HepG2 (cell line): ENCODE measurements around the gene ATP11A. TPM values are rescaled to one million over a fixed set of nuclear protein-coding genes. Genes with fewer than 3 reads are reported as not detected.

Experiments
- CBX2 ChIP-seq, 2 experiments: fragments of 200-600 bp in 1 of 2; sonication (generic); formaldehyde crosslinking in 1 of 2; IDR thresholded peaks; 2 replicates each; pipeline versions ENCODE4 v1.7.0 to v1.8.1; 2018 to 2022; ENCODE audit warnings: low read depth in 2 of 2, low read length in 1 of 2, mild to moderate bottlenecking in 1 of 2, missing genetic modification reagents in 1 of 2
- CEBPB ChIP-seq: IDR thresholded peaks from 2 replicates; pipeline ENCODE4 v1.6.1; 2011; ENCODE audit warnings: low read depth, low read length, improper control_type of control experiment, borderline replicate concordance
- FOSL2 ChIP-seq: sonication (generic); formaldehyde crosslinking; IDR thresholded peaks from 2 replicates; pipeline ENCODE4 v1.4.0; 2020; ENCODE audit warnings: missing genetic modification reagents
- GLI4 ChIP-seq: sonication (generic); formaldehyde crosslinking; IDR thresholded peaks from 2 replicates; pipeline ENCODE4 v1.5.1; 2020; ENCODE audit warnings: missing genetic modification reagents, mild to moderate bottlenecking, moderate library complexity, borderline replicate concordance
- HDAC2 ChIP-seq: sonication (generic); formaldehyde crosslinking; IDR thresholded peaks from 2 replicates; pipeline ENCODE4 v1.4.0; 2020; ENCODE audit warnings: missing genetic modification reagents
- IKZF1 ChIP-seq: fragments of 450-650 bp; IDR thresholded peaks from 2 replicates; pipeline ENCODE4 v1.7.1; 2016
- PHB2 ChIP-seq: fragments of 450-650 bp; IDR thresholded peaks from 2 replicates; pipeline ENCODE4 v1.6.1; 2018; ENCODE audit not compliant: partially characterized antibody
- PLRG1 ChIP-seq: fragments of 450-650 bp; conservative IDR thresholded peaks from 2 replicates; pipeline ENCODE4 v1.6.1; 2016
- RBM22 ChIP-seq: fragments of 200-400 bp; formaldehyde crosslinking; optimal IDR thresholded peaks from 2 replicates; pipeline ENCODE3; 2017; ENCODE audit warnings: mild to moderate bottlenecking, low read length, moderate library complexity
- RFX1 ChIP-seq: fragments of 450-650 bp; IDR thresholded peaks from 2 replicates; pipeline ENCODE4 v1.6.1; 2017
- RXRB ChIP-seq: IDR thresholded peaks from 2 replicates; pipeline ENCODE4 v1.6.1; 2016; ENCODE audit warnings: borderline replicate concordance, missing genetic modification reagents, missing compliant biosample characterization
- TBX3 ChIP-seq: fragments of 450-650 bp; IDR thresholded peaks from 2 replicates; pipeline ENCODE4 v1.6.1; 2017; ENCODE audit warnings: antibody characterized with exemption, mild to moderate bottlenecking, inconsistent platforms, borderline replicate concordance
- ZBTB38 ChIP-seq: sonication (generic); formaldehyde crosslinking; IDR thresholded peaks from 2 replicates; pipeline ENCODE4 v1.5.1; 2020; ENCODE audit warnings: mild to moderate bottlenecking, missing genetic modification reagents
- ZBTB7A ChIP-seq: sonication (generic); formaldehyde crosslinking; IDR thresholded peaks from 2 replicates; pipeline ENCODE4 v1.8.0; 2022; ENCODE audit warnings: mild to moderate bottlenecking, missing genetic modification reagents
- ZFP36L1 ChIP-seq: sonication (generic); formaldehyde crosslinking; IDR thresholded peaks from 2 replicates; pipeline ENCODE4 v1.8.0; 2022; ENCODE audit warnings: mild to moderate bottlenecking, missing genetic modification reagents, moderate library complexity
- ZKSCAN8 ChIP-seq: IDR thresholded peaks from 2 replicates; pipeline ENCODE4 v1.6.1; 2016; ENCODE audit warnings: borderline replicate concordance, missing genetic modification reagents, missing compliant biosample characterization
- ZNF451 ChIP-seq: sonication (generic); formaldehyde crosslinking; IDR thresholded peaks from 2 replicates; pipeline ENCODE4 v1.5.0; 2020; ENCODE audit warnings: mild to moderate bottlenecking, missing genetic modification reagents
- ZNF562 ChIP-seq: sonication (generic); formaldehyde crosslinking; IDR thresholded peaks from 2 replicates; pipeline ENCODE4 v1.8.0; 2022; ENCODE audit warnings: missing genetic modification reagents, borderline replicate concordance
- polyA plus RNA-seq, 8 experiments: library from polyadenylated mRNA; depleted of rRNA in 3 of 8; stranded (reverse) in 7 of 8; unstranded in 1 of 8; fragments of >200 nt; fragmentation: Illumina TruSeq in 4 of 8; extraction: Trizol in 4 of 8; gene quantifications; 2 replicates each; pipeline versions ENCODE4 v1.2.1 to v1.2.3, GENCODE V29; 2011 to 2016; ENCODE audit warnings: low read depth in 4 of 8, missing spikeins in 1 of 8, mixed read lengths in 1 of 8; ENCODE audit not compliant: insufficient read depth in 1 of 8
- total RNA-seq, 5 experiments: library from RNA; depleted of rRNA; stranded (reverse); fragments of >200 nt; fragmentation: Illumina TruSeq; extraction: Trizol; gene quantifications; 2 replicates each; pipeline ENCODE4 v1.2.3, GENCODE V29; 2016; ENCODE audit warnings: low read depth in 1 of 5
- TF ChIP-seq, protein P1 (sequence below): sonication (generic); formaldehyde crosslinking; IDR thresholded peaks from 2 replicates; pipeline ENCODE4 v1.5.0; 2020; ENCODE audit warnings: missing genetic modification reagents, mild to moderate bottlenecking, borderline replicate concordance
- TF ChIP-seq, protein P2 (sequence below): IDR thresholded peaks from 2 replicates; pipeline ENCODE4 v1.6.1; 2016
- TF ChIP-seq, protein P3 (sequence below): sonication (generic); formaldehyde crosslinking; IDR thresholded peaks from 2 replicates; pipeline ENCODE4 v1.4.0; 2020; ENCODE audit warnings: low read depth, mild to moderate bottlenecking, missing genetic modification reagents
- TF ChIP-seq, protein P4 (sequence below): sonication (generic); formaldehyde crosslinking; IDR thresholded peaks from 2 replicates; pipeline ENCODE4 v1.5.1; 2020; ENCODE audit warnings: mild to moderate bottlenecking, missing genetic modification reagents
- TF ChIP-seq, protein P5 (sequence below): IDR thresholded peaks from 2 replicates; pipeline ENCODE4 v1.6.1; 2016; ENCODE audit warnings: missing genetic modification reagents, missing compliant biosample characterization

Gene ATP11A
- total and polyA plus RNA-seq, 2 of the 13 experiments (the other 11 are each of a cell fraction or from before 2014, with no cell fraction given) = 18.4 to 20.1 TPM

DNA sequence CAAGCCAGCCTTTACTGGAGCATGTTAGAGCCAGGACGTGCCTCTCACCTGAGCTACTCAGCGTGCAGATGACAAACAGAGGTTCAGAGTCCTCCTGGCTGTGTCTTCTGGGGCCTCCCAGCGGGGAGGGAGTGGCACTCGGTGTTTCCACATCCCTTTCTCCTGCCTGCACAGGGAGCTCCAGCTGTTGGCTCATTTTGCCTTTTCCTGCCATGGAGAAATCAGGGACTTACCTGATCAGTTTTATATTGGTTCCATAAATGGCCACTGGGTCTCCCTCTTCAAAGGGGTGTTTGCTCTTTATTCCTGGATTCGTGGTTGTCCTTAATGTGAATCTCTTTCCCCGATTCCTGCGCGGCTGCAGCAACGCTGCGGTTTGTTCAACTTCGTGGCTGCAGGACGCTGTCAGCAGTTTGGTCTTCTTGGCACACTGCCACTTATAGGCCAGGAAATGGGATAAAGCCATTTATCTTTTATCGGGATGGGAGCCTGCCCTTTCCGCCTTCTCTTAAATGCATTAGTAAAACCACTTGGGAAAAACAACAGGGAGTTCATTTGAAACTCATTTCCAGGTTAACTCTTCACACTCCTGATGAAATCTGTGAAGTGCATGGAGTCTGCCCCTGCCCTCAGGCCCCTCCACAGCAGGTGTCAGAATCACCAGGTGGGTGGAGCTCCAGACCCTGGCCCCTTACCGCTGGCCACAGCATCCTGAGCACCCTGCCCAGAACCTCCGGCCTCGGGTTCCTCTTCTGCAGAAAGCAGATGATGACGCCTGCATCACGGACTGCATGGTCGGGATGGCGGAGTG, 239.3 kb downstream of the ATP11A start (continued):
- TF ChIP-seq ZBTB7A (CRISPR knock-in tag) (0 out of 2 replicates have a peak, but pooled peaks have one; percentile 35), PHB2 (no peak), PLRG1 (no peak), RFX1 (no peak), TBX3 (no peak), ZNF562 (CRISPR knock-in tag) (no peak), RBM22 (peak; percentile 31), ZKSCAN8 (CRISPR knock-in tag) (no peak), FOSL2 (CRISPR knock-in tag) (no peak; the same call in 1 of the 2 replicates), RXRB (CRISPR knock-in tag) (peak; percentile 37; the same call in 1 of the 2 replicates), HDAC2 (CRISPR knock-in tag) (peak; percentile 82; the same call in 1 of the 2 replicates), IKZF1 (no peak), ZFP36L1 (CRISPR knock-in tag) (no peak; the same call in 1 of the 2 replicates), CBX2 (IDR thresholded peaks at IDR 0.05; ENCODE audit: low read depth, low read length) (no peak), CBX2 (CRISPR knock-in tag; IDR thresholded peaks at IDR 0.05; ENCODE audit: low read depth) (no peak), ZNF451 (CRISPR knock-in tag) (no peak), CEBPB (peak; percentile 46; the same call in 1 of the 2 replicates), ZBTB38 (CRISPR knock-in tag) (peak; percentile 29; the same call in 1 of the 2 replicates), GLI4 (0 out of 2 replicates have a peak, but pooled peaks have one; percentile 39)
- TF ChIP-seq, protein P1, sequence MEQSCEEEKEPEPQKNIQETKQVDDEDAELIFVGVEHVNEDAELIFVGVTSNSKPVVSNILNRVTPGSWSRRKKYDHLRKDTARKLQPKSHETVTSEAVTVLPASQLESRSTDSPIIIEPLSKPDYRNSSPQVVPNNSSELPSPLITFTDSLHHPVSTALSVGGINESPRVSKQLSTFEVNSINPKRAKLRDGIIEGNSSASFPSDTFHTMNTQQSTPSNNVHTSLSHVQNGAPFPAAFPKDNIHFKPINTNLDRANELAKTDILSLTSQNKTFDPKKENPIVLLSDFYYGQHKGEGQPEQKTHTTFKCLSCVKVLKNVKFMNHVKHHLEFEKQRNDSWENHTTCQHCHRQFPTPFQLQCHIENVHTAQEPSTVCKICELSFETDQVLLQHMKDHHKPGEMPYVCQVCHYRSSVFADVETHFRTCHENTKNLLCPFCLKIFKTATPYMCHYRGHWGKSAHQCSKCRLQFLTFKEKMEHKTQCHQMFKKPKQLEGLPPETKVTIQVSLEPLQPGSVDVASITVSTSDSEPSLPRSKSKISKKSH (CRISPR knock-in tag) = no peak
- TF ChIP-seq, protein P2, sequence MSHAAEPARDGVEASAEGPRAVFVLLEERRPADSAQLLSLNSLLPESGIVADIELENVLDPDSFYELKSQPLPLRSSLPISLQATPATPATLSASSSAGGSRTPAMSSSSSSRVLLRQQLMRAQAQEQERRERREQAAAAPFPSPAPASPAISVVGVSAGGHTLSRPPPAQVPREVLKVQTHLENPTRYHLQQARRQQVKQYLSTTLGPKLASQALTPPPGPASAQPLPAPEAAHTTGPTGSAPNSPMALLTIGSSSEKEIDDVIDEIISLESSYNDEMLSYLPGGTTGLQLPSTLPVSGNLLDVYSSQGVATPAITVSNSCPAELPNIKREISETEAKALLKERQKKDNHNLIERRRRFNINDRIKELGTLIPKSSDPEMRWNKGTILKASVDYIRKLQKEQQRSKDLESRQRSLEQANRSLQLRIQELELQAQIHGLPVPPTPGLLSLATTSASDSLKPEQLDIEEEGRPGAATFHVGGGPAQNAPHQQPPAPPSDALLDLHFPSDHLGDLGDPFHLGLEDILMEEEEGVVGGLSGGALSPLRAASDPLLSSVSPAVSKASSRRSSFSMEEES = peak; percentile 18; the same call in 1 of the 2 replicates
- TF ChIP-seq, protein P3, sequence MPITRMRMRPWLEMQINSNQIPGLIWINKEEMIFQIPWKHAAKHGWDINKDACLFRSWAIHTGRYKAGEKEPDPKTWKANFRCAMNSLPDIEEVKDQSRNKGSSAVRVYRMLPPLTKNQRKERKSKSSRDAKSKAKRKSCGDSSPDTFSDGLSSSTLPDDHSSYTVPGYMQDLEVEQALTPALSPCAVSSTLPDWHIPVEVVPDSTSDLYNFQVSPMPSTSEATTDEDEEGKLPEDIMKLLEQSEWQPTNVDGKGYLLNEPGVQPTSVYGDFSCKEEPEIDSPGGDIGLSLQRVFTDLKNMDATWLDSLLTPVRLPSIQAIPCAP (CRISPR knock-in tag) = no peak
- TF ChIP-seq, protein P4, sequence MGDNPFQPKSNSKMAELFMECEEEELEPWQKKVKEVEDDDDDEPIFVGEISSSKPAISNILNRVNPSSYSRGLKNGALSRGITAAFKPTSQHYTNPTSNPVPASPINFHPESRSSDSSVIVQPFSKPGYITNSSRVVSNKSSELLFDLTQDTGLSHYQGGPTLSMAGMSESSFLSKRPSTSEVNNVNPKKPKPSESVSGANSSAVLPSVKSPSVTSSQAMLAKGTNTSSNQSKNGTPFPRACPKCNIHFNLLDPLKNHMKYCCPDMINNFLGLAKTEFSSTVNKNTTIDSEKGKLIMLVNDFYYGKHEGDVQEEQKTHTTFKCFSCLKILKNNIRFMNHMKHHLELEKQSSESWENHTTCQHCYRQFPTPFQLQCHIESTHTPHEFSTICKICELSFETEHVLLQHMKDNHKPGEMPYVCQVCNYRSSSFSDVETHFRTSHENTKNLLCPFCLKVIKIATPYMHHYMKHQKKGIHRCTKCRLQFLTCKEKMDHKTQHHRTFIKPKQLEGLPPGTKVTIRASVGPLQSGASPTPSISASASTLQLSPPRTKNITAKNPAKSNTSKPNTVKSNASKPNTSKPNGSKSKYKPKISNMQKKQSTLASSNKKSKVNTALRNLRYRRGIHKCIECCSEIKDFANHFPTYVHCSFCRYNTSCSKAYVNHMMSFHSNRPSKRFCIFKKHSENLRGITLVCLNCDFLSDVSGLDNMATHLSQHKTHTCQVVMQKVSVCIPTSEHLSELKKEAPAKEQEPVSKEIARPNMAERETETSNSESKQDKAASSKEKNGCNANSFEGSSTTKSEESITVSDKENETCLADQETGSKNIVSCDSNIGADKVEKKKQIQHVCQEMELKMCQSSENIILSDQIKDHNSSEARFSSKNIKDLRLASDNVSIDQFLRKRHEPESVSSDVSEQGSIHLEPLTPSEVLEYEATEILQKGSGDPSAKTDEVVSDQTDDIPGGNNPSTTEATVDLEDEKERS (CRISPR knock-in tag) = no peak
- TF ChIP-seq, protein P5, sequence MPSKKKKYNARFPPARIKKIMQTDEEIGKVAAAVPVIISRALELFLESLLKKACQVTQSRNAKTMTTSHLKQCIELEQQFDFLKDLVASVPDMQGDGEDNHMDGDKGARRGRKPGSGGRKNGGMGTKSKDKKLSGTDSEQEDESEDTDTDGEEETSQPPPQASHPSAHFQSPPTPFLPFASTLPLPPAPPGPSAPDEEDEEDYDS (CRISPR knock-in tag) = no peak
